ENCODE measurements around the gene MGAT1. TPM values are rescaled to one million over a fixed set of nuclear protein-coding genes. Genes with fewer than 3 reads are reported as not detected.
A peak's percentile ranks its signal among the peaks of the same experiment; 100 is the strongest.

The MGAT1 gene
- total and polyA plus RNA-seq, 2 experiments from 2014 or later, result 23.7 to 81.4 TPM

- Histone ChIP-seq H3F3A (replicated peaks; ENCODE audit: low read depth) (peaks cover 12% of the 10 kb centered on the region; the same call in 1 of the 2 replicates), H4K20me1 (replicated peaks; ENCODE audit: insufficient read depth) (no peaks in the 10 kb centered on the region)
- H3K4me1 Mint-ChIP-seq, result peaks cover 71% of the 10 kb centered on the region
Measured at GRCh38 chr5:180807654-180808414, 5.2 kb upstream of the MGAT1 start.

More at GRCh38 chr5:180807654-180808414, 5.2 kb upstream of the MGAT1 start:
- TF ChIP-seq ETS1 (IDR thresholded peaks at IDR 0.05) (no peak), ZNF114 (CRISPR knock-in tag; IDR thresholded peaks at IDR 0.05) (no peak), CREB1 (CRISPR knock-in tag; IDR thresholded peaks at IDR 0.05; ENCODE audit: low read depth) (no peak), STAT1 (IDR thresholded peaks at IDR 0.05; ENCODE audit: unreplicated experiment) (no peak), NANOG (IDR thresholded peaks at IDR 0.05; ENCODE audit: borderline replicate concordance) (no peak), REST (IDR thresholded peaks at IDR 0.05; ENCODE audit: unreplicated experiment) (no peak), POLR2AphosphoS5 (IDR thresholded peaks at IDR 0.05; ENCODE audit: low read depth) (no peak), CTCF (conservative IDR thresholded peaks at IDR 0.05; ENCODE audit: low read depth in 2 of 2) (no peak), ZNF462 (CRISPR knock-in tag; IDR thresholded peaks at IDR 0.05) (no peak), ZNF331 (CRISPR knock-in tag; IDR thresholded peaks at IDR 0.05; ENCODE audit: low read depth) (no peak), JUNB (IDR thresholded peaks at IDR 0.05; ENCODE audit: unreplicated experiment) (no peak), EZH2 (IDR thresholded peaks at IDR 0.05; ENCODE audit: low read depth, unreplicated experiment) (no peak), EZH2phosphoT487 (IDR thresholded peaks at IDR 0.05; ENCODE audit: unreplicated experiment) (no peak)
- DNase-seq (ENCODE audit: low spot score), result no peak
- H3K36me3 ChIP-seq (ENCODE audit: insufficient read depth), result no peaks in the 10 kb centered on the region
- Mint-ChIP-seq H3K9me3 (no peaks in the 10 kb centered on the region; the same call in 2 of the 3 replicates), H3K27me3 (ENCODE audit: insufficient read depth, low read depth, poor library complexity) (peaks cover 9% of the 10 kb centered on the region), H3K36me3 (ENCODE audit: low read depth) (peaks cover 21% of the 10 kb centered on the region; the same call in 2 of the 3 replicates), H3K4me3 (peak overlapping the region; percentile 72), H3K27ac (no peak overlapping the region)
- H3K27ac ChIP-seq (ENCODE audit: low read depth), result no peak overlapping the region
- no peaks in the 10 kb centered on the region for H3K27me3 ChIP-seq (ENCODE audit: insufficient read depth)
- H3K79me2 ChIP-seq (replicated peaks; ENCODE audit: insufficient read depth), result peaks cover 37% of the 10 kb centered on the region
- H3K9me2 ChIP-seq (ENCODE audit: insufficient read depth), result no peaks in the 10 kb centered on the region
- peak overlapping the region; percentile 90 for H3K4me2 ChIP-seq
- no peak for ATAC-seq
- peaks cover 36% of the 10 kb centered on the region for H3K4me1 ChIP-seq (ENCODE audit: insufficient read depth)
- peak overlapping the region; percentile 95; the same call in 1 of the 2 replicates for H3K4me3 ChIP-seq
- no peak overlapping the region for H2AFZ ChIP-seq
